Psoas muscle (tissue), 8 donors: Measurements from ENCODE around the gene NTNG1. TPM values are rescaled to one million over a fixed set of nuclear protein-coding genes. Genes with fewer than 3 reads are reported as not detected.

Source experiments
- ATAC-seq, 4 donors: fragments of 200-7000 bp; cut with Tn5 transposase; one replicate each; pipeline ENCODE4 v1.9.1; 2020; ENCODE audit warnings: moderate library complexity in 3 of 4, mild to moderate bottlenecking in 2 of 4
- DNase-seq, 2 donors: peaks; one replicate each; pipeline ENCODE4 v3.0.0-alpha.2; 2020
- H3K27ac ChIP-seq: fragments of 200-600 bp; one replicate; pipeline ENCODE4 v1.8.0; 2022
- H3K27me3 ChIP-seq, 3 donors: fragments of 200-600 bp in 1 of 3; one replicate each; pipeline versions ENCODE4 v1.6.1 to v1.8.0; 2013 to 2022; ENCODE audit warnings: low read length in 2 of 3, mild to moderate bottlenecking in 2 of 3, moderate library complexity in 1 of 3; ENCODE audit not compliant: insufficient read depth in 3 of 3
- H3K36me3 ChIP-seq, 2 donors: fragments of 200-600 bp in 1 of 2; one replicate each; pipeline versions ENCODE4 v1.6.1 to v1.8.0; 2013 to 2022; ENCODE audit warnings: low read depth in 1 of 2, mild to moderate bottlenecking in 1 of 2, moderate library complexity in 1 of 2; ENCODE audit not compliant: insufficient read depth in 1 of 2
- H3K4me1 ChIP-seq: fragments of 200-600 bp; one replicate; pipeline ENCODE4 v1.8.0; 2022
- H3K4me3 ChIP-seq: fragments of 200-600 bp; one replicate; pipeline ENCODE4 v1.8.0; 2022; ENCODE audit warnings: mild to moderate bottlenecking
- H3K9me3 ChIP-seq: fragments of 200-600 bp; one replicate; pipeline ENCODE4 v1.8.0; 2022
- CTCF ChIP-seq: fragments of 200-600 bp; IDR thresholded peaks from one replicate; pipeline ENCODE4 v1.8.0; 2022; ENCODE audit warnings: antibody characterized with exemption
- WGBS, 3 donors: extraction: QIAGEN DNeasy Blood & Tissue Kit; methylation state at CpG; one replicate each; pipeline versions ENCODE4 v1.1.6 to v1.1.7; 2013; 5-methylcytosine and 5-hydroxymethylcytosine counted together
- intact Hi-C, 2 donors: fragments of 100-400 bp; cut with DNase I; formaldehyde crosslinking; loops; one replicate each; pipeline versions ENCODE4 v1.11.0 to v1.14.2; 2022
- polyA plus RNA-seq, 3 donors: library from polyadenylated mRNA; stranded (reverse); fragments of 200-250 nt; gene quantifications; one replicate each; pipeline ENCODE4 v1.2.3, GENCODE V29; 2013
- total RNA-seq, 4 donors: library from RNA; stranded (reverse); fragmentation: NEBNext Ultra II Directional in 2 of 4; extraction: Animal tissue kit (Norgen Biotek cat#: 25700) in 2 of 4; gene quantifications; one replicate each; pipeline versions ENCODE4 v1.2.1 to v1.2.4, GENCODE V29; 2021 to 2023
- donor health status: healthy with polysubstance abuse.
- donor health status: DM: no; HTN: no; CAD: no; lungs with moderate emphysema.
- donor health status: Bipolar disorder and iron deficiency.
- donor health status: healthy.
- donor health status: DM: yes; HTN: yes; CAD: no.
- donor health status: DM: no; HTN: no; CAD: no.
- donor health status: DM: no; HTN: no; CAD: no.
- donor health status: DM: yes; HTN: yes; CAD: no.

The NTNG1 gene
- total and polyA plus RNA-seq, 7 donors = 0.01 to 0.34 (median 0.27) TPM; not detected in 4

- intact Hi-C loops = no loop called here
Measured at GRCh38 chr1:107363154-107363553, 222.3 kb downstream of the NTNG1 start.

GRCh38 chr1:107365527-107366240 lies 224.8 kb downstream of the NTNG1 start:
- TF ChIP-seq CTCF = no peak
- Histone ChIP-seq H3K4me3 (no peak overlapping the region), H3K36me3 (no peaks in the 10 kb centered on the region), H3K9me3 (no peaks in the 10 kb centered on the region), H3K27ac (no peak overlapping the region), H3K27me3 (no peaks in the 10 kb centered on the region), H3K4me1 (no peaks in the 10 kb centered on the region)
- ATAC-seq = no peak
- no peak for DNase-seq
- 80 to 89% (median 85%) methylated on average over 2 of the region's 2 CpGs for WGBS, 3 donors
- intact Hi-C loops = no loop called here

More at GRCh38 chr1:107363154-107363553, 222.3 kb downstream of the NTNG1 start:
- 78 to 88% (median 82%) methylated on average over 1 of the region's 1 CpG for WGBS, 3 donors
- no peak for TF ChIP-seq CTCF
- no peaks in the 10 kb centered on the region for H3K4me1 ChIP-seq
- DNase-seq = no peak
- H3K27me3 ChIP-seq = no peaks in the 10 kb centered on the region
- no peaks in the 10 kb centered on the region for H3K36me3 ChIP-seq
- no peaks in the 10 kb centered on the region for H3K9me3 ChIP-seq
- ATAC-seq = no peak
- H3K4me3 ChIP-seq = no peak overlapping the region
- no peak overlapping the region for H3K27ac ChIP-seq

GRCh38 chr1:107378426-107378825 lies 237.6 kb downstream of the NTNG1 start:
- H3K27me3 ChIP-seq = no peaks in the 10 kb centered on the region
- no peak for ATAC-seq
- H3K36me3 ChIP-seq = no peaks in the 10 kb centered on the region
- intact Hi-C loops = no loop called here
- H3K4me3 ChIP-seq = no peak overlapping the region
- DNase-seq = no peak
- no peak for TF ChIP-seq CTCF
- H3K9me3 ChIP-seq = no peaks in the 10 kb centered on the region
- 28 to 38% (median 28%) methylated on average over 4 of the region's 4 CpGs for WGBS, 3 donors
- H3K4me1 ChIP-seq = peaks cover 4% of the 10 kb centered on the region
- no peak overlapping the region for H3K27ac ChIP-seq

- no peak for DNase-seq
- no peak for TF ChIP-seq CTCF
- no peak overlapping the region for H3K4me3 ChIP-seq
- 52 to 73% (median 67%) methylated on average over 2 of the region's 2 CpGs for WGBS, 3 donors
- H3K27ac ChIP-seq = no peak overlapping the region
- no peaks in the 10 kb centered on the region for H3K9me3 ChIP-seq
- peaks cover 4% of the 10 kb centered on the region for H3K4me1 ChIP-seq
- H3K36me3 ChIP-seq = no peaks in the 10 kb centered on the region
- intact Hi-C loops = no loop called here
- no peaks in the 10 kb centered on the region for H3K27me3 ChIP-seq
- ATAC-seq = no peak
Measured at GRCh38 chr1:107378866-107379265, 238.0 kb downstream of the NTNG1 start.

GRCh38 chr1:107379826-107380225 lies 239.0 kb downstream of the NTNG1 start:
- no peak overlapping the region for H3K27ac ChIP-seq
- TF ChIP-seq CTCF = no peak
- intact Hi-C loops = no loop called here
- H3K4me1 ChIP-seq = peaks cover 4% of the 10 kb centered on the region
- H3K4me3 ChIP-seq = no peak overlapping the region
- H3K9me3 ChIP-seq = no peaks in the 10 kb centered on the region
- no peaks in the 10 kb centered on the region for H3K27me3 ChIP-seq
- DNase-seq = no peak
- ATAC-seq = no peak
- no peaks in the 10 kb centered on the region for H3K36me3 ChIP-seq
